SK-N-MC (cell line): ENCODE measurements around the gene KIF21B.

Experiments
- EZH2 ChIP-seq: fragments of 200-600 bp; sonication (generic); IDR thresholded peaks from one replicate; pipeline ENCODE4 v1.6.1; 2017; ENCODE audit warnings: antibody characterized with exemption
- POLR2AphosphoS5 ChIP-seq: IDR thresholded peaks from 2 replicates; pipeline ENCODE4 v1.6.1; 2012; ENCODE audit warnings: mild to moderate bottlenecking, low read depth, low read length, borderline replicate concordance

GRCh38 chr1:200968469-200969410 lies 54.8 kb downstream of the KIF21B start:
- no peak for TF ChIP-seq POLR2AphosphoS5
- TF ChIP-seq EZH2, result no peak
